HEK293 (cell line): Measurements from ENCODE around the gene MAP3K6.

Source experiments
- CTCF ChIP-seq: fragments of 450-650 bp; formaldehyde crosslinking; IDR thresholded peaks from 2 replicates; pipeline ENCODE4 v1.5.1; 2016; ENCODE audit warnings: missing biosample characterization, missing genetic modification characterization
- HIC1 ChIP-seq: fragments of 450-650 bp; formaldehyde crosslinking; IDR thresholded peaks from 2 replicates; pipeline ENCODE4 v1.5.1; 2016; ENCODE audit warnings: missing biosample characterization, missing genetic modification characterization
- HOXA7 ChIP-seq: sonication (generic); formaldehyde crosslinking; IDR thresholded peaks from 2 replicates; pipeline ENCODE4 v1.8.1; 2022; ENCODE audit warnings: missing genetic modification reagents, borderline replicate concordance
- PBX3 ChIP-seq: sonication (generic); formaldehyde crosslinking; IDR thresholded peaks from 2 replicates; pipeline ENCODE4 v1.8.1; 2022; ENCODE audit warnings: mild to moderate bottlenecking, moderate library complexity, missing genetic modification reagents
- ZFP41 ChIP-seq: fragments of 450-650 bp; formaldehyde crosslinking; IDR thresholded peaks from 2 replicates; pipeline ENCODE4 v1.5.1; 2016; ENCODE audit warnings: missing biosample characterization, missing genetic modification characterization, borderline replicate concordance
- ZNF121 ChIP-seq: fragments of 450-650 bp; formaldehyde crosslinking; IDR thresholded peaks from 2 replicates; pipeline ENCODE4 v1.5.1; 2016; ENCODE audit warnings: missing biosample characterization, missing genetic modification characterization
- ZNF274 ChIP-seq, 2 experiments: fragments of 200-500 bp in 1 of 2; fragments of 450-650 bp in 1 of 2; sonication (Bioruptor generic) in 1 of 2; formaldehyde crosslinking in 1 of 2; IDR thresholded peaks; 2 replicates each; pipeline versions ENCODE4 v1.5.1 to v1.6.1; 2014 to 2016; ENCODE audit warnings: borderline replicate concordance in 1 of 2, inconsistent platforms in 1 of 2, low read length in 1 of 2, missing biosample characterization in 1 of 2, missing genetic modification characterization in 1 of 2
- ZNF585B ChIP-seq: fragments of 450-650 bp; formaldehyde crosslinking; IDR thresholded peaks from 2 replicates; pipeline ENCODE4 v1.5.1; 2016; ENCODE audit warnings: missing biosample characterization, missing genetic modification characterization
- ZSCAN18 ChIP-seq: fragments of 450-650 bp; formaldehyde crosslinking; IDR thresholded peaks from 2 replicates; pipeline ENCODE4 v1.5.1; 2016; ENCODE audit warnings: missing biosample characterization, missing genetic modification characterization
- TF ChIP-seq, protein P1 (sequence below): fragments of 450-650 bp; formaldehyde crosslinking; IDR thresholded peaks from 2 replicates; pipeline ENCODE4 v1.5.1; 2017; ENCODE audit warnings: missing biosample characterization, mild to moderate bottlenecking, missing genetic modification characterization, moderate library complexity

GRCh38 chr1:27379564-27380122, 12.9 kb upstream of the MAP3K6 start:
- TF ChIP-seq HOXA7 (CRISPR knock-in tag): no peak
- TF ChIP-seq, protein P1, sequence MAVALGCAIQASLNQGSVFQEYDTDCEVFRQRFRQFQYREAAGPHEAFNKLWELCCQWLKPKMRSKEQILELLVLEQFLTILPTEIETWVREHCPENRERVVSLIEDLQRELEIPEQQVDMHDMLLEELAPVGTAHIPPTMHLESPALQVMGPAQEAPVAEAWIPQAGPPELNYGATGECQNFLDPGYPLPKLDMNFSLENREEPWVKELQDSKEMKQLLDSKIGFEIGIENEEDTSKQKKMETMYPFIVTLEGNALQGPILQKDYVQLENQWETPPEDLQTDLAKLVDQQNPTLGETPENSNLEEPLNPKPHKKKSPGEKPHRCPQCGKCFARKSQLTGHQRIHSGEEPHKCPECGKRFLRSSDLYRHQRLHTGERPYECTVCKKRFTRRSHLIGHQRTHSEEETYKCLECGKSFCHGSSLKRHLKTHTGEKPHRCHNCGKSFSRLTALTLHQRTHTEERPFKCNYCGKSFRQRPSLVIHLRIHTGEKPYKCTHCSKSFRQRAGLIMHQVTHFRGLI (tag by site-specific recombination): no peak
- TF ChIP-seq HIC1 (tag by site-specific recombination): no peak
- no peak for TF ChIP-seq CTCF (tag by site-specific recombination)
- no peak for TF ChIP-seq ZSCAN18
- no peak for TF ChIP-seq ZNF274 (IDR thresholded peaks at IDR 0.05; ENCODE audit: low read length)
- no peak for TF ChIP-seq ZNF274 (tag by site-specific recombination; IDR thresholded peaks at IDR 0.05; ENCODE audit: borderline replicate concordance)
- no peak for TF ChIP-seq ZFP41
- TF ChIP-seq PBX3 (CRISPR knock-in tag): no peak
- TF ChIP-seq ZNF121: no peak
- no peak for TF ChIP-seq ZNF585B
